ENCODE measurements around the gene ZNF784.

- TF ChIP-seq, protein P1, sequence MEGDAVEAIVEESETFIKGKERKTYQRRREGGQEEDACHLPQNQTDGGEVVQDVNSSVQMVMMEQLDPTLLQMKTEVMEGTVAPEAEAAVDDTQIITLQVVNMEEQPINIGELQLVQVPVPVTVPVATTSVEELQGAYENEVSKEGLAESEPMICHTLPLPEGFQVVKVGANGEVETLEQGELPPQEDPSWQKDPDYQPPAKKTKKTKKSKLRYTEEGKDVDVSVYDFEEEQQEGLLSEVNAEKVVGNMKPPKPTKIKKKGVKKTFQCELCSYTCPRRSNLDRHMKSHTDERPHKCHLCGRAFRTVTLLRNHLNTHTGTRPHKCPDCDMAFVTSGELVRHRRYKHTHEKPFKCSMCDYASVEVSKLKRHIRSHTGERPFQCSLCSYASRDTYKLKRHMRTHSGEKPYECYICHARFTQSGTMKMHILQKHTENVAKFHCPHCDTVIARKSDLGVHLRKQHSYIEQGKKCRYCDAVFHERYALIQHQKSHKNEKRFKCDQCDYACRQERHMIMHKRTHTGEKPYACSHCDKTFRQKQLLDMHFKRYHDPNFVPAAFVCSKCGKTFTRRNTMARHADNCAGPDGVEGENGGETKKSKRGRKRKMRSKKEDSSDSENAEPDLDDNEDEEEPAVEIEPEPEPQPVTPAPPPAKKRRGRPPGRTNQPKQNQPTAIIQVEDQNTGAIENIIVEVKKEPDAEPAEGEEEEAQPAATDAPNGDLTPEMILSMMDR (IDR thresholded peaks at IDR 0.05): no peak
- TF ChIP-seq POLR2A (IDR thresholded peaks at IDR 0.05) (no peak), EP300 (IDR thresholded peaks at IDR 0.05) (no peak), POLR2AphosphoS5 (IDR thresholded peaks at IDR 0.05) (no peak)
Measured at GRCh38 chr19:55601084-55601483, 23.3 kb downstream of the ZNF784 start.
